Adrenal gland (tissue), 5 donors: Measurements from ENCODE around the gene TRDN.

Source experiments
- CTCF ChIP-seq, 6 experiments: fragments of 450-650 bp in 4 of 6; fragments of 200-600 bp in 2 of 6; sonication (generic) in 1 of 6; IDR thresholded peaks; 1 replicate in 5 of 6; 2 replicates in 1 of 6; pipeline versions ENCODE4 v1.5.1 to v1.8.0; 2016 to 2021; ENCODE audit warnings: antibody characterized with exemption in 6 of 6, mild to moderate bottlenecking in 2 of 6, moderate library complexity in 1 of 6
- POLR2A ChIP-seq, 2 donors: fragments of 450-650 bp; IDR thresholded peaks; one replicate each; pipeline ENCODE4 v1.6.1; 2017; ENCODE audit warnings: antibody characterized with exemption in 2 of 2, mild to moderate bottlenecking in 2 of 2, moderate library complexity in 1 of 2
- donor health status: DM: no; HTN: no; CAD: no.

- TF ChIP-seq CTCF (IDR thresholded peaks at IDR 0.05) (no peak), POLR2A (IDR thresholded peaks at IDR 0.05) (no peak)
Observed at GRCh38 chr6:123524781-123525180, 112.0 kb downstream of the TRDN start.
